ENCODE data around the gene PACRG. TPM values are rescaled to one million over a fixed set of nuclear protein-coding genes. Genes with fewer than 3 reads are reported as not detected.

Gene PACRG
- total RNA-seq, 1 experiment from 2014 or later = 0.59 TPM

GRCh38 chr6:163123098-163123497, 395.3 kb downstream of the PACRG start:
- no peaks in the 10 kb centered on the region for H3K4me1 ChIP-seq (ENCODE audit: control insufficient read depth, insufficient read depth, low read length)
- TF ChIP-seq REST (IDR thresholded peaks at IDR 0.05; ENCODE audit: insufficient read depth in 1 of 2, low read depth in 2 of 2, low read length in 1 of 2) = no peak
- CTCF ChIA-PET = no interaction called here
- BruUV-seq (replicated peaks) = no TSS peak
- ATAC-seq (no peak), DNase-seq (ENCODE audit: low read depth, low spot score) (no peak)
- no peaks in the 10 kb centered on the region for H3K9me3 ChIP-seq (ENCODE audit: control insufficient read depth, insufficient read depth, low read depth, low read length)
- no peak overlapping the region for H3K4me3 ChIP-seq (ENCODE audit: low read depth in 2 of 2, low read length in 2 of 2)
- in situ Hi-C loops (cut with HindIII; ENCODE audit: low pct_unique_long_range_greater_than_20kb, low sequenced_read_pairs) (no loop called here), intact Hi-C loops (cut with micrococcal nuclease; ENCODE audit: unreplicated experiment) (no loop called here)
- H3K27ac ChIP-seq (ENCODE audit: low read length) = no peak overlapping the region
- POLR2A ChIA-PET = no interaction called here
- H3K36me3 ChIP-seq (ENCODE audit: control insufficient read depth, insufficient read depth, low read length) = no peaks in the 10 kb centered on the region
- no peaks in the 10 kb centered on the region; the same call in 1 of the 2 replicates for H3K27me3 ChIP-seq (ENCODE audit: control insufficient read depth, insufficient read depth, low read length)

- no peaks in the 10 kb centered on the region for H3K4me1 ChIP-seq (ENCODE audit: control insufficient read depth, insufficient read depth, low read length)
- POLR2A ChIA-PET = no interaction called here
Measured at GRCh38 chr6:163126741-163127140, 399.0 kb downstream of the PACRG start.

More at GRCh38 chr6:163126741-163127140, 399.0 kb downstream of the PACRG start:
- intact Hi-C loops (cut with micrococcal nuclease; ENCODE audit: unreplicated experiment) (no loop called here), in situ Hi-C loops (cut with HindIII; ENCODE audit: low pct_unique_long_range_greater_than_20kb, low sequenced_read_pairs) (no loop called here)
- Histone ChIP-seq H3K36me3 (ENCODE audit: control insufficient read depth, insufficient read depth, low read length) (no peaks in the 10 kb centered on the region), H3K4me3 (ENCODE audit: low read depth in 2 of 2, low read length in 2 of 2) (no peak overlapping the region), H3K27me3 (ENCODE audit: control insufficient read depth, insufficient read depth, low read length) (no peaks in the 10 kb centered on the region), H3K9me3 (ENCODE audit: control insufficient read depth, insufficient read depth, low read depth, low read length) (no peaks in the 10 kb centered on the region), H3K27ac (ENCODE audit: low read length) (no peak overlapping the region)
- DNase-seq (ENCODE audit: low read depth, low spot score) (no peak), ATAC-seq (no peak)
- TF ChIP-seq REST (IDR thresholded peaks at IDR 0.05; ENCODE audit: insufficient read depth in 1 of 2, low read depth in 2 of 2, low read length in 1 of 2) = no peak
- TF ChIP-seq CTCF (IDR thresholded peaks at IDR 0.05) = no peak
- no peak for TF ChIP-seq SIN3A (IDR thresholded peaks at IDR 0.05; ENCODE audit: borderline replicate concordance, insufficient read depth, low read depth, low read length)
- CTCF ChIA-PET = no interaction called here
- no TSS peak for BruUV-seq (replicated peaks)
